NCI-H146 treated with DMSO at 0.1 percent for 48 hours (cell line): Measurements from ENCODE around the gene MBTPS1.

Experiments
- DNase-seq: peaks from one replicate; lab custom pipeline; 2025; ENCODE audit not compliant: unreplicated experiment; lab: John Stamatoyannopoulos, UW

Gene MBTPS1

DNA sequence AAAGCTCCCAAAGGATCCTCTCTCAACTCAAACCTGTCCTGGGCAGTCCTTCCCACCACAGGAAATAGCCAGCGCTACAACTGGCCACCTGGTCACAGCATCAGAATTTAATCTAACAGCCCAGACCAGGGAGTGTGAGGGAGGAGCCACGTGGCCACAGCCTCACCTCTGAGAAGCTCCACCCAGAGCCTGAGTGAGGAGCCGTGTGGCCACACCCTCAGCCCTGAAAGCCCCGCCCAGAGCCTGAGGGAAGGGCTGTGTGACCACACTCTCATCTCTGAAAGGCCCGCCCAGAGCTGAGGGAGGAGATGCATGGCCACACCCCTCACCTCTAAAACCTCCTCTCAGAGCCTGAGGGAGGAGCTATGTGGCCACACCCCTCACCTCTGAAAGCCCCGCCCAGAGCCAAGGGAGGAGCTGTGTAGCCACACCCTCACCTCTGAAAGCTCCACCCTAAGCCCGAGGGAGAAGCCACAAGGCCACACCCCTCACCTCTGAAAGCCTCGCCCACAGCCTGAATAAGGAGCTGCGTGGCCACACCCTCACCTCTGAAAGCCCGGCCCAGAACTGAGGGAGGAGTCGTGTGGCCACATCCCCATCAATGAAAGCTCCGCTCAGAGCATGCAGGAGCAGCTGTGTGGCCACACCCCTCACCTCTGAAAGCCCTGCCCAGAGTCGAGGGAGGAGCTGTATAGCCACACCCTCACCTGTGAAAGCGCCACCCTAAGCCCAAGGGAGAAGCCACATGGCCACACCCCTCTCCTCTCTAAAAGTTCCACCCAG lies 102.8 kb downstream of the MBTPS1 start:
- peak; percentile 88 for DNase-seq

DNA sequence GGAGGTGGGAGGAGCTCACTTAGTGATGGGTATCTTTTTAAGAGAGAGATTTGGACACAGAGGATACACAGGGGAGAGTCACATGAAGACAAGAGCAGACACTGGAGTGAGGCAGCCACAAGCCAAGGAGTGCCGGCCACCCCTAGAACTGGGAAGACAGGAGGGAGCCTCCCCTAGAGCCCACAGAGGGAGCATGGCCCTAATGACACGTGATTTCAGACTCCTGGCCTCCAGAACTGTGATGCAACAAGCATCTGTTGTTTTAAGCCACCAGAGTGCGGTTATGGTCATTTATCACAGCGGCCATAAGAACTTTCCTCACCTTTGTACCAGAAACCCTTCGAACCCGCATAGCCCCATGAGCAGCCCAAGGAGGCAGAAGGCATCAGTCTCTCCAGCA lies 107.5 kb downstream of the MBTPS1 start:
- DNase-seq: no peak

DNA sequence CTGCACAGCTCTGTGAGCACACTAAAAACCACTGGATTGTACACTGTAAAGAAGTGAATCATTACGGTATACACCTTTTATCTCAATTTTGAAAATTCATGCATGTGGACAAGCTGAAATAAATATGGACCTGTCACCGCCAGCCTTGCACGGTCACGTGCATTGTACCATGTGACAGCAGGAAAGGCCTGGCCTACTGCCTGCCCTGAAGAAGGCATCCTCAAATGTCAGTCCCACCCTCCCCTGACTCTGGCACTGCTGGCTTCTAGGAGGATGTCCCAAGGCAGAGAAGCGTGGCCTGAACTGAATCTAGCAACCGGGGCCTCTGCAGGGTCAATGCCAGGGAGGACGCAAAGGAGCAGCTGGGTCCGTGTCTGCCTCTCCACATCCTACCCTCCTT lies 108.8 kb downstream of the MBTPS1 start:
- DNase-seq: no peak

DNA sequence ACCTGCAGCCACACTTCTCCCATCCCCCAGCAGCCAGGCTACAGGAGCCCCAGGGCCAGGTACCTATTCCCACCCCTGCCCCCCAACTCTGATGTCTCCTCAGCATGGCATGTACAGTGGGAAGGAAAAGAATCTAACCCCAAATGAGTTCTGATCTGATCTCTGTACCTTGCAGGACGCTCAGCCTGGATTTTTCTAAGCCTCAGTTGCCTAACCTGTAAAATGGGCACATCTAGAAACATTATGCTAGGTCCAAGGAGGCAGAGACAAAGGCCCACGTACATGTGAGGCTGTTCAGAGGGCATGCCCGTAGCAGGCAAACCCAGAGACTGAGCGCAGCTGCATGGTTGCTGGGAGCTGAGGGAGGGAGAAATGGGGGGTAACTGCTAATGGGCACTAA lies 109.2 kb downstream of the MBTPS1 start:
- no peak for DNase-seq

DNA sequence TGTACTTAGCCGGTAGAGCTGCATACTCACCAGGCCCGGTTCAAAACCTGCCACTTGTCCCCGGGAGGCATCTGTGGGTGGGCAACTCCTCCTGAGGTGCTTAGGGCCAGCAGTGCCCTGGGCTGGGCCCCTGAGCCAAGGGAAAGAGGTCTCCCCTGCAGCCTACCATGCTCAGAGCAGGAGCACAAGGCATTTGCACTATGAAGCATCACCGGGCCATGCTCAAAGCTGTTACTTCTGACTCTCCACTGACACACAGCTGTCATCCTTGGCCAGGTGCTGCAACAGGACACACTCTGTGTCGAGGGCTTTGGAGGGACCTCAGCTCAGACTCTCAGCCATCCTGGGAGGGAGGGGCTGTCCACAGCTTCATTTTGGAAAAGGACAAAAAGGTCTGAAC lies 111.4 kb downstream of the MBTPS1 start:
- DNase-seq: no peak

DNA sequence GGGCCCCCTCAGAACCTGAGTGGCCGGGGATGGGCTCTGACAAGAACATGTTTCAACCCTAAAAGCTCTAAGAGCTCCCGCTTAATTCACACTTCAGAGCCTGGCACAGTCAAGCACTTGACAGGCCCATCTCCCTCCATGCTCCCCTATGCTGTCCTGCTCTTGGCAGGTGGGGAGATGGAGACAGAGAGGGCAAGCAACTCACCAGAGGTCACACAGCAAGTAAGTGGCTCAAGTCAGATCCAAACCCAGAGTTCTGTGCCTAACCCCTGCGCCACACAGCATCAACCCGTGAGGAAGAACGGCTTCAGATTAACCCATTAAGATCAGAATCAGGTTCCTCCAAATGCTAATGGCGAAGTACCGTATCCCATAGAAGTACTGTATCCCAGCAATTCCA lies 112.3 kb downstream of the MBTPS1 start:
- DNase-seq: no peak
